PC-3 (cell line): Measurements from ENCODE around the gene PHACTR2.
"Not testable (repeated sequence)": the region's sequence is repeated elsewhere in the genome, so short reads cannot be mapped to it uniquely, and the experiment has no call there.

ENCODE experiments used
- EZH2 ChIP-seq: fragments of 300-600 bp; sonication (generic); IDR thresholded peaks from one replicate; pipeline ENCODE4 v1.6.1; 2017; ENCODE audit warnings: antibody characterized with exemption, mild to moderate bottlenecking, low read length; ENCODE audit not compliant: unreplicated experiment
- EZH2phosphoT487 ChIP-seq: fragments of 300-600 bp; sonication (generic); IDR thresholded peaks from 2 replicates; pipeline ENCODE4 v1.6.1; 2018; ENCODE audit warnings: mild to moderate bottlenecking, antibody characterized with exemption, low read length, borderline replicate concordance
- TF ChIP-seq, protein P1 (sequence below): fragments of 300-600 bp; sonication (generic); conservative IDR thresholded peaks from 2 replicates; pipeline ENCODE4 v1.5.1; 2017; ENCODE audit warnings: antibody characterized with exemption, low read depth, mild to moderate bottlenecking, low read length

DNA sequence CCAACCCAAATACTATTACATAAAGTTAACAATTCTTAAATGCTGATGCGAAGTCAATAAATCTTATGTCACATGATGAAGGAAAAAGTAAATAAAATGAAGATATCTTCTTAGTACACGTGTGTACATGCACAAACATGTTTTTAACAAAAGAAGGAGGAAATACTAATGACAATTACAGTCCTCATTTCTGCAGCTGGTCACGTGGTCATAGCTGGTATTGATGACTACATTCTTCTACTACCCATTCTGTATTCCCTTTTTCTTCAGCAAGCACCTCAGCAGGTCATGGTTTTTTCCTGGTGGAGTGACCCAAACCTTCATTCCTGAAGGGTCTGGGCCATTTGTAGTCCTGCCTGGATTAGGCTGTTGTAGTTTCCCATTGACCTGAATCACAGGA is 191.0 kb downstream of the PHACTR2 start:
- TF ChIP-seq, protein P1, sequence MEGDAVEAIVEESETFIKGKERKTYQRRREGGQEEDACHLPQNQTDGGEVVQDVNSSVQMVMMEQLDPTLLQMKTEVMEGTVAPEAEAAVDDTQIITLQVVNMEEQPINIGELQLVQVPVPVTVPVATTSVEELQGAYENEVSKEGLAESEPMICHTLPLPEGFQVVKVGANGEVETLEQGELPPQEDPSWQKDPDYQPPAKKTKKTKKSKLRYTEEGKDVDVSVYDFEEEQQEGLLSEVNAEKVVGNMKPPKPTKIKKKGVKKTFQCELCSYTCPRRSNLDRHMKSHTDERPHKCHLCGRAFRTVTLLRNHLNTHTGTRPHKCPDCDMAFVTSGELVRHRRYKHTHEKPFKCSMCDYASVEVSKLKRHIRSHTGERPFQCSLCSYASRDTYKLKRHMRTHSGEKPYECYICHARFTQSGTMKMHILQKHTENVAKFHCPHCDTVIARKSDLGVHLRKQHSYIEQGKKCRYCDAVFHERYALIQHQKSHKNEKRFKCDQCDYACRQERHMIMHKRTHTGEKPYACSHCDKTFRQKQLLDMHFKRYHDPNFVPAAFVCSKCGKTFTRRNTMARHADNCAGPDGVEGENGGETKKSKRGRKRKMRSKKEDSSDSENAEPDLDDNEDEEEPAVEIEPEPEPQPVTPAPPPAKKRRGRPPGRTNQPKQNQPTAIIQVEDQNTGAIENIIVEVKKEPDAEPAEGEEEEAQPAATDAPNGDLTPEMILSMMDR = not testable (repeated sequence)
- not testable (repeated sequence) for TF ChIP-seq EZH2, EZH2phosphoT487
